Measurements from ENCODE around the gene ADARB2.

GRCh38 chr10:1552881-1553670, 184.2 kb downstream of the ADARB2 start:
- TF ChIP-seq CTCF (conservative IDR thresholded peaks at IDR 0.05; ENCODE audit: low read depth in 2 of 2) = no peak
- no peak for TF ChIP-seq POLR2AphosphoS5 (IDR thresholded peaks at IDR 0.05; ENCODE audit: low read depth)
- no peak for TF ChIP-seq EZH2phosphoT487 (IDR thresholded peaks at IDR 0.05; ENCODE audit: unreplicated experiment)
